ENCODE data around the gene INPP5J. TPM values are rescaled to one million over a fixed set of nuclear protein-coding genes. Genes with fewer than 3 reads are reported as not detected.

The INPP5J gene
- total and polyA plus RNA-seq, 2 of the 13 experiments (the other 11 are each of a cell fraction or from before 2014, with no cell fraction given) = 0.24 to 1.1 TPM

GRCh38 chr22:31148953-31149627 is 26.3 kb downstream of the INPP5J start (continued):
- TF ChIP-seq, protein P1, sequence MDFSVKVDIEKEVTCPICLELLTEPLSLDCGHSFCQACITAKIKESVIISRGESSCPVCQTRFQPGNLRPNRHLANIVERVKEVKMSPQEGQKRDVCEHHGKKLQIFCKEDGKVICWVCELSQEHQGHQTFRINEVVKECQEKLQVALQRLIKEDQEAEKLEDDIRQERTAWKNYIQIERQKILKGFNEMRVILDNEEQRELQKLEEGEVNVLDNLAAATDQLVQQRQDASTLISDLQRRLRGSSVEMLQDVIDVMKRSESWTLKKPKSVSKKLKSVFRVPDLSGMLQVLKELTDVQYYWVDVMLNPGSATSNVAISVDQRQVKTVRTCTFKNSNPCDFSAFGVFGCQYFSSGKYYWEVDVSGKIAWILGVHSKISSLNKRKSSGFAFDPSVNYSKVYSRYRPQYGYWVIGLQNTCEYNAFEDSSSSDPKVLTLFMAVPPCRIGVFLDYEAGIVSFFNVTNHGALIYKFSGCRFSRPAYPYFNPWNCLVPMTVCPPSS (IDR thresholded peaks at IDR 0.05) = no peak
- TF ChIP-seq ZNF576 (CRISPR knock-in tag; IDR thresholded peaks at IDR 0.05) (no peak), NFE2L2 (IDR thresholded peaks at IDR 0.05; ENCODE audit: low read length) (no peak), GABPA (IDR thresholded peaks at IDR 0.05; ENCODE audit: low read depth, low read length) (no peak), GABPA (CRISPR knock-in tag; IDR thresholded peaks at IDR 0.05; ENCODE audit: low read depth) (no peak), TBL1XR1 (IDR thresholded peaks at IDR 0.05; ENCODE audit: borderline replicate concordance, low read length, partially characterized antibody) (no peak), ATAD3A (CRISPR knock-in tag; IDR thresholded peaks at IDR 0.05) (no peak), ARNTL (CRISPR knock-in tag; IDR thresholded peaks at IDR 0.05) (no peak), ZNF605 (CRISPR knock-in tag; IDR thresholded peaks at IDR 0.05) (no peak), ZFP82 (CRISPR knock-in tag; IDR thresholded peaks at IDR 0.05; ENCODE audit: borderline replicate concordance) (no peak), TARDBP (CRISPR knock-in tag; IDR thresholded peaks at IDR 0.05) (no peak), ZBTB42 (CRISPR knock-in tag; IDR thresholded peaks at IDR 0.05) (no peak), RFXAP (CRISPR knock-in tag; IDR thresholded peaks at IDR 0.05; ENCODE audit: borderline replicate concordance) (no peak), ZNF839 (CRISPR knock-in tag; IDR thresholded peaks at IDR 0.05; ENCODE audit: borderline replicate concordance) (no peak), MIER2 (CRISPR knock-in tag; IDR thresholded peaks at IDR 0.05) (no peak), HES4 (CRISPR knock-in tag; IDR thresholded peaks at IDR 0.05; ENCODE audit: borderline replicate concordance) (no peak), NCOA2 (CRISPR knock-in tag; IDR thresholded peaks at IDR 0.05) (0 out of 2 replicates have a peak, but pooled peaks have one; percentile 25), SMAD3 (CRISPR knock-in tag; IDR thresholded peaks at IDR 0.05) (0 out of 2 replicates have a peak, but pooled peaks have one; percentile 23), ZNF816 (CRISPR knock-in tag; IDR thresholded peaks at IDR 0.05; ENCODE audit: borderline replicate concordance) (no peak), ZNF678 (CRISPR knock-in tag; IDR thresholded peaks at IDR 0.05) (no peak), AKAP8 (CRISPR knock-in tag; IDR thresholded peaks at IDR 0.05) (no peak), HDAC2 (CRISPR knock-in tag; IDR thresholded peaks at IDR 0.05) (no peak), SMYD3 (CRISPR knock-in tag; IDR thresholded peaks at IDR 0.05) (no peak), NR2F6 (IDR thresholded peaks at IDR 0.05) (no peak), NR2F6 (CRISPR knock-in tag; IDR thresholded peaks at IDR 0.05) (peak; percentile 56), KLF6 (CRISPR knock-in tag; IDR thresholded peaks at IDR 0.05) (no peak), CAMTA2 (CRISPR knock-in tag; IDR thresholded peaks at IDR 0.05; ENCODE audit: borderline replicate concordance) (no peak), TCF7 (IDR thresholded peaks at IDR 0.05; ENCODE audit: low read depth) (no peak), ATRX (CRISPR knock-in tag; IDR thresholded peaks at IDR 0.05; ENCODE audit: borderline replicate concordance) (no peak)
- TF ChIP-seq, protein P2, sequence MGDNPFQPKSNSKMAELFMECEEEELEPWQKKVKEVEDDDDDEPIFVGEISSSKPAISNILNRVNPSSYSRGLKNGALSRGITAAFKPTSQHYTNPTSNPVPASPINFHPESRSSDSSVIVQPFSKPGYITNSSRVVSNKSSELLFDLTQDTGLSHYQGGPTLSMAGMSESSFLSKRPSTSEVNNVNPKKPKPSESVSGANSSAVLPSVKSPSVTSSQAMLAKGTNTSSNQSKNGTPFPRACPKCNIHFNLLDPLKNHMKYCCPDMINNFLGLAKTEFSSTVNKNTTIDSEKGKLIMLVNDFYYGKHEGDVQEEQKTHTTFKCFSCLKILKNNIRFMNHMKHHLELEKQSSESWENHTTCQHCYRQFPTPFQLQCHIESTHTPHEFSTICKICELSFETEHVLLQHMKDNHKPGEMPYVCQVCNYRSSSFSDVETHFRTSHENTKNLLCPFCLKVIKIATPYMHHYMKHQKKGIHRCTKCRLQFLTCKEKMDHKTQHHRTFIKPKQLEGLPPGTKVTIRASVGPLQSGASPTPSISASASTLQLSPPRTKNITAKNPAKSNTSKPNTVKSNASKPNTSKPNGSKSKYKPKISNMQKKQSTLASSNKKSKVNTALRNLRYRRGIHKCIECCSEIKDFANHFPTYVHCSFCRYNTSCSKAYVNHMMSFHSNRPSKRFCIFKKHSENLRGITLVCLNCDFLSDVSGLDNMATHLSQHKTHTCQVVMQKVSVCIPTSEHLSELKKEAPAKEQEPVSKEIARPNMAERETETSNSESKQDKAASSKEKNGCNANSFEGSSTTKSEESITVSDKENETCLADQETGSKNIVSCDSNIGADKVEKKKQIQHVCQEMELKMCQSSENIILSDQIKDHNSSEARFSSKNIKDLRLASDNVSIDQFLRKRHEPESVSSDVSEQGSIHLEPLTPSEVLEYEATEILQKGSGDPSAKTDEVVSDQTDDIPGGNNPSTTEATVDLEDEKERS (CRISPR knock-in tag; IDR thresholded peaks at IDR 0.05) = no peak
